GM19397 (cell line): ENCODE measurements around the gene PARD3B.
"Not testable (repeated sequence)": the region's sequence is repeated elsewhere in the genome, so short reads cannot be mapped to it uniquely, and the experiment has no call there.

ENCODE experiments used
- ATAC-seq: cut with Tn5 transposase; IDR thresholded peaks from one replicate; pipeline ENCODE4 v1.9.1; 2021; ENCODE audit warnings: mild to moderate bottlenecking, moderate library complexity; ENCODE audit not compliant: unreplicated experiment

The PARD3B gene

DNA sequence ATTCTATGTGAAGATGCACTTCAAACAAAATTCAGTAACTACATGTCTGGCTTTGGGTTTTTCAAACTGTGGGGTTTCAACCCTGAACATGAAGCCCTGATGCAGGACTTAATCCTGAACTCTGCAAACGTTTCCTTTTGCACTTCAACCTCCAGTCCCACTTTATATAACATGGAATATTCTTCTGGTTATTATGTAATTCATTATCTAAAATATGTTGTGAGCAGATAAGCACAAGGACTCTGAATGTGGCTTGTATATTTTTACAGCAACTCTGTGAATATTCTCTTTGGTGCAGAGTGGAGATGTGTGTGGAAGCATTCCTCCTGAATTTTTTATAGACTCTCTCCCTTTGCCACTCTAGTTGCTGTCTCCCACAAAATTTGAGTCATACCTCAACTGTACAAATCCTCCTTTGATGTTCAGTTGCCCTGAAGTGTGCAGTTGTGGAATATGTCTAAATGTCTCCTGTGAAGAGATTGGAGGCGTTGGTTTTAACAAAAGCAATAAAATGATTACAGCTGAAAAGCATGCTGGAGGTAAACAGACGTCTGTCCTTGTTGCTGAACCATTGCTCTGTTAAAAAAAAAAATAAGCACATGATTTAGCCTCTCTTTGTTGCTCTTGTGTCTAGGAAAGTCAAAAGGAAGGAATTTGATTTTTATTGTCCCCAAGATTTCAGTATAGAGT lies 931.9 kb downstream of the PARD3B start:
- ATAC-seq, result no peak

- no peak for ATAC-seq
Measured at GRCh38 chr2:205481861-205482260, 936.6 kb downstream of the PARD3B start.

GRCh38 chr2:205482399-205483081 lies 937.3 kb downstream of the PARD3B start:
- ATAC-seq, result no peak

DNA sequence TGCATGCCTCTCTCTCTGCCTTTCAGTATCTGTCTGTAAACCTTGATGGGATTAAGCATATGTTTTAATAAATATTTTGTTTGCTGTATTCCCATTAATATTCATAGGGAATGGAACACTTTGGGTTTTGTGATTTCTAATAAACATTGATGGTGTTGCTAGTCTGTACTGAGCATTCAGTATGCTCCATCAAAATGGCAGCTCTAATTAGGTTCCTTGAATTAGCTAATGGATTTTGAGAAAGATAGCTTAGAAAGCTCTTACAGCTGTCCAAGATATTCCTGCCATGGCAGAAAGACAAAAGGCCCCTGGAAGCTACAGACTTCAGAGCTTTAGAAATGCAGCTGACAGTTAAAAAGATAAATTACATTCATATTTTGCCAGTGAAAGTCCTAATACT lies 937.8 kb downstream of the PARD3B start:
- ATAC-seq, result no peak

GRCh38 chr2:205484215-205484614 lies 938.9 kb downstream of the PARD3B start:
- no peak for ATAC-seq

DNA sequence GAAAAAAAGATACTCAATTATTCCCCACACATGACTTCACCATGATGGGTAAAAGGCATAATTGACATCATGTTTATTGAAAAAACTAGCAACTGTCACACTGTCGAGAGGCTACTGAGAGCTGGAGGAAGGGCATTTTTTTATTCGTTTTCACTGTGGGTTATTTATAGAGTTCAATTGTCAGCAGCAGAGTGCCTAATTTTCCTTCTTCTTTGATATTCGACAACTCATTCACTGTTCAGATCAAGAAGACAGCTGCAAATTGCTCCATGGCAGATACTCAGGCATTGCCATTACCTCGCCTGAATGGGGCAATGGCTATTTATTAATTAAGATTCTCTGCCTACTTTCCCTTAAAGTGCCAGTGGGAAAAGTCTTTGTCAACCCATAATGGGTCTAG lies 939.5 kb downstream of the PARD3B start:
- ATAC-seq, result no peak

- ATAC-seq, result not testable (repeated sequence)
Measured at GRCh38 chr2:205493528-205493927, 948.3 kb downstream of the PARD3B start.

GRCh38 chr2:205494537-205495235 lies 949.4 kb downstream of the PARD3B start:
- ATAC-seq, result no peak

GRCh38 chr2:205495819-205496218 lies 950.5 kb downstream of the PARD3B start:
- ATAC-seq, result no peak

GRCh38 chr2:205496370-205496769 lies 951.1 kb downstream of the PARD3B start:
- no peak for ATAC-seq

- no peak for ATAC-seq
Measured at GRCh38 chr2:205496772-205497171, 951.5 kb downstream of the PARD3B start.

DNA sequence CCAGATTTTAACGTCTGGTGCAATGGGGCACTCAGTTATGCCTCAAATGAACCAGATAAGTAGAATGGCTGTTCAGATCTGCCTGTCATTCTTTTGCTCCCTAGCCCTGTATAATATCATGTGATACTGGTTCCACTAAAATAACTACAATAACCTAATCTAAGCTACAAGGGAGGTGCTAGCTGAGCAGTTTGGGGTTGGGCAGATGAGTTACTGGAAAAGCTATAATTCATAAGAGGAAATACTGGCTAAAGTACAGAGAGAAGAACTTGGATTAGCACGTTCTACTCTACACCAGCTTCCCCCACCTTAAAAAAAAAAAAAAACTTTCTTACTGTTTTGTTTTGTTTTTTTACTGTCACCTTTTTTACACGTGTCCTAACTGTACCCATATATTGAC lies 953.7 kb downstream of the PARD3B start:
- no peak for ATAC-seq

- no peak for ATAC-seq
Measured at GRCh38 chr2:205500065-205500464, 954.8 kb downstream of the PARD3B start.

GRCh38 chr2:205500951-205501350 lies 955.7 kb downstream of the PARD3B start:
- ATAC-seq, result no peak

DNA sequence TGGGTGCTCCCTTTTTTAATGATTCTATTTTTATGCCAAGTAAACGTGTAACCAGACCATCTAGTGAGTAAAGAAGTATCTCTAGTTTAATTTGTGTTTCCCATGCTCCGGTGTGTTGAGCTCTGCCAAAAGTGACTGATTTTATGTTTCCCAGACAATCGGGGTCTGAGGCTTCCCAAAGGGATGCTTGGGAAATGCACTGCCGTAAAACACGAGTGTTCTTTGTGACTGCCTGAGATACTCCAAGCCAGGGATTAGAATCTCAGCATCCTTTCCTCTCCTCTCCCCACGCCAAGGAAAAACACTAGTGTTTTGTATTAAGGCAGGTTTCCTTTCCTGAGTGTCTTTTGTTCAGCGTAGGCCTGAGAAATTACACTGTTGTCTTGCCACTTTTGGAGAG lies 956.6 kb downstream of the PARD3B start:
- no peak for ATAC-seq

- no peak for ATAC-seq
Measured at GRCh38 chr2:205505371-205505770, 960.1 kb downstream of the PARD3B start.

DNA sequence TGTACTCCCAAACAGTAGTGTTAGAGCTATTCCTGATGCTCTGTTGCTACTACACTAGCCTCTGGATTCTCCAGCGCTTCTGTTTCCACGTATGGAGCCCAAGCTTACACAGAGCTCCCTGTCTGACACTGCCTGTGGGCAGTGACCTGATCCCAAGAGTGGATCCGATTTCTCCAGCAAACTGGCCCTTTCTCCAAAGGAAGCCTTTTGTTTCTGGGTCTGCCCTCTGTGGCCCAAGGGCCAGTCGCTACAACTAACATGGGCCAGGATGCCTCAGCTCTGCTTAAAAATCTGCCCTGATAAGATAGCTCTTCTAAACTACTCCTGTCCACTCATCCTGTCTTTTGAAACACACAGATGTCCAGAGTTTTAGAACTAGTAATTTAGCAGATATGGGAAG lies 964.4 kb downstream of the PARD3B start:
- ATAC-seq, result no peak

DNA sequence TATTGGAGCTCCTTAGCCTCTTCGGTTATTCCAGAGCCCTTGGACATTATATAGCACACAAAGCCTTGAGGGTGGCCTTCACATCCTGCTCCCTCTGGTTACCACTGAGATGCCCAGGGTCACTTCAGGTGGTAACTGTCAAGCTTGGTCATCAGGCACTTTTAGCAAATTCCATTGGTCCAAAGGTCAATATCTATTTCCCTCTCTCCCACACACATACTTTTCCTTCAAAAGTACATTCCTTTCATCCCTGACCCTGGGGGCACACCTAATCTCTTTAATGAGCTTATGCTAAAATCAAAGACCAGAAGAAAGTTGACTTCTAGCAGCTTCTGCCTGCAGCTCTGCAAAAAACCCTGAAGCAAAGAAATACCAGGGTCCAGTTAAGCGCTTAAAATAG lies 965.1 kb downstream of the PARD3B start:
- no peak for ATAC-seq

DNA sequence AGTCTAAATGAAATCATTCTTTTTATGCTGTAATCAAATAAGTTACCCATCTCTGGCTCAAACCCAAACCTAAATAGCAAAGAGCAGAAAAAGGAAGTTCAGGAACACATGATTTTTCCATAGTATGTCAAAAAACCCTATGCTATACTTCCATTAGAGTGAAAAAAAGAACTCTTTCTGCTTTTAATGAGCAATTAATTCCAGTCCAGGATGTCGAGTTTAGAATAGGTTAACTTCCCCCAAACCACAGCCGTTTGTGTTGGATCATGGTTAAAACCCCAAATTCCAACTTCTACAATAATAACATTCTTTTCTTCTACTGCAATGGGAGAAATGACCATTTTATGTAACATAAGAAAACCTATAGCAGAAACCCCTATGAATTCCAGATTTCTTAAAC lies 965.9 kb downstream of the PARD3B start:
- no peak for ATAC-seq

GRCh38 chr2:205511641-205512040 lies 966.4 kb downstream of the PARD3B start:
- ATAC-seq, result no peak

GRCh38 chr2:205520311-205520710 lies 975.0 kb downstream of the PARD3B start:
- ATAC-seq, result no peak

DNA sequence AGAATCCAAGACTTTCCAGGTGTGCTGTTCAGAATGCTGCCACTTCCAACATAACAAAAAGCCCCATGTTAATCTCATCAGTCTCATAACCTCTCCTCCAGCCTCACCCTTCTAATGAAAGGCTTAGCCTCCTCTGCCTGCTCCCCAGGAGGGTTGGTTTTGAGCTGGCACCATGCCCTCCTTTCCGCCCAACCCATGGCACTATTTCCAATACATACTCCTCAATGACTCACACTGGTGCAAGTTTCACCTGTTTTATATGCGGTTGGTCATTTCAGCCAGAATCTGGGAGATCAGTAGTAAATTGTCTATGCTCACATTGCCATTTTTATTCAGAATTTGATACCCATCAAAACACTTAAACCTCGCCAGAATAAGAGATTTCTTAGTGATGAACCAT lies 979.4 kb downstream of the PARD3B start:
- no peak for ATAC-seq
